IMR-90 (cell line): ENCODE results near the gene NUDCD2. TPM values are rescaled to one million over a fixed set of nuclear protein-coding genes. Genes with fewer than 3 reads are reported as not detected.

Experiments
- ATAC-seq: fragments of 200-7000 bp; cut with Tn5 transposase; 2 replicates; pipeline ENCODE4 v1.9.1; 2020; ENCODE audit warnings: low read depth, mild to moderate bottlenecking, moderate library complexity
- BruUV-seq: library from RNA; stranded (reverse); fragments of 400-500 nt; replicated peaks from 2 replicates; lab custom pipeline; 2021; lab: Mats Ljungman, UMichigan
- CTCF ChIA-PET: fragments of 300-600 bp; formaldehyde crosslinking; extraction: SDS; loops from one replicate; lab custom pipeline; 2021; ENCODE audit warnings: antibody characterized with exemption; lab: Yijun Ruan, JAX
- POLR2A ChIA-PET: fragments of 300-600 bp; sonication (Branson Sonifier 250); formaldehyde crosslinking; loops from one replicate; lab custom pipeline; 2022; ENCODE audit warnings: antibody characterized with exemption; ENCODE audit not compliant: unreplicated experiment; lab: Charles Lee
- DNase-seq: peaks from one replicate; pipeline ENCODE4 v3.0.0; 2013
- H2AFZ ChIP-seq: replicated peaks from 2 replicates; pipeline ENCODE3; 2013; ENCODE audit warnings: low read length, mild to moderate bottlenecking; ENCODE audit not compliant: poor library complexity
- H2AK5ac ChIP-seq: 2 replicates; pipeline ENCODE4 v1.6.1; 2013; ENCODE audit warnings: low read depth, low read length, inconsistent platforms
- H2AK9ac ChIP-seq: replicated peaks from 2 replicates; pipeline ENCODE3; 2013; ENCODE audit warnings: mild to moderate bottlenecking, low read depth, low read length, moderate library complexity; ENCODE audit not compliant: poor library complexity
- H2BK120ac ChIP-seq: 2 replicates; pipeline ENCODE4 v1.6.1; 2013; ENCODE audit warnings: low read depth, low read length, inconsistent platforms
- H2BK15ac ChIP-seq: 3 replicates; pipeline ENCODE4 v1.6.1; 2013; ENCODE audit warnings: low read depth, low read length, inconsistent platforms
- H2BK20ac ChIP-seq: 2 replicates; pipeline ENCODE4 v1.6.1; 2013; ENCODE audit warnings: low read depth, mild to moderate bottlenecking, inconsistent platforms, low read length, moderate library complexity
- H2BK5ac ChIP-seq: 2 replicates; pipeline ENCODE4 v1.6.1; 2013; ENCODE audit warnings: mild to moderate bottlenecking, low read depth, low read length, inconsistent platforms; ENCODE audit not compliant: poor library complexity, severe bottlenecking
- H3K14ac ChIP-seq: replicated peaks from 2 replicates; pipeline ENCODE4 v1.6.1; 2013; ENCODE audit warnings: low read depth, low read length, inconsistent platforms
- H3K18ac ChIP-seq: 2 replicates; pipeline ENCODE4 v1.6.1; 2013; ENCODE audit warnings: low read depth, low read length, control low read depth
- H3K23ac ChIP-seq: 2 replicates; pipeline ENCODE4 v1.6.1; 2013; ENCODE audit warnings: low read depth, low read length, inconsistent platforms
- H3K27ac ChIP-seq: 2 replicates; pipeline ENCODE4 v1.5.1; 2013; ENCODE audit warnings: mild to moderate bottlenecking, control low read depth, low read length; ENCODE audit not compliant: insufficient read depth
- H3K27me3 ChIP-seq: 2 replicates; pipeline ENCODE4 v1.6.1; 2013; ENCODE audit warnings: low read length; ENCODE audit not compliant: control insufficient read depth, insufficient read depth
- H3K36me3 ChIP-seq: 2 replicates; pipeline ENCODE4 v1.6.1; 2013; ENCODE audit warnings: low read length, mixed read lengths; ENCODE audit not compliant: control insufficient read depth, insufficient read depth
- H3K4ac ChIP-seq: 2 replicates; pipeline ENCODE4 v1.6.1; 2013; ENCODE audit warnings: low read depth, low read length, inconsistent platforms
- H3K4me1 ChIP-seq: 2 replicates; pipeline ENCODE4 v1.6.1; 2013; ENCODE audit warnings: low read length, mixed read lengths; ENCODE audit not compliant: control insufficient read depth, insufficient read depth
- H3K4me2 ChIP-seq: 2 replicates; pipeline ENCODE4 v1.6.1; 2013; ENCODE audit warnings: low read depth, mild to moderate bottlenecking, control low read depth, low read length, moderate library complexity
- H3K4me3 ChIP-seq: 2 replicates; pipeline ENCODE4 v1.5.1; 2013; ENCODE audit warnings: low read depth, mild to moderate bottlenecking, control low read depth, low read length, moderate library complexity; ENCODE audit not compliant: insufficient read depth
- H3K56ac ChIP-seq: 2 replicates; pipeline ENCODE4 v1.6.1; 2013; ENCODE audit warnings: low read length, inconsistent platforms; ENCODE audit not compliant: insufficient read depth; ENCODE audit errors: extremely low read depth
- H3K79me1 ChIP-seq, 2 experiments: 2 replicates each; pipeline ENCODE4 v1.6.1; 2013; ENCODE audit warnings: low read length in 2 of 2, inconsistent platforms in 1 of 2, low read depth in 1 of 2
- H3K9ac ChIP-seq: 2 replicates; pipeline ENCODE4 v1.6.1; 2013; ENCODE audit warnings: low read depth, low read length, control low read depth
- H3K9me1 ChIP-seq: 2 replicates; pipeline ENCODE4 v1.6.1; 2013; ENCODE audit warnings: low read length, inconsistent platforms; ENCODE audit not compliant: insufficient read depth
- H3K9me3 ChIP-seq: 2 replicates; pipeline ENCODE4 v1.6.1; 2013; ENCODE audit warnings: low read length; ENCODE audit not compliant: control insufficient read depth, insufficient read depth
- H4K20me1 ChIP-seq: 2 replicates; pipeline ENCODE4 v1.6.1; 2013; ENCODE audit warnings: low read length, inconsistent platforms; ENCODE audit not compliant: insufficient read depth
- H4K5ac ChIP-seq: 2 replicates; pipeline ENCODE4 v1.6.1; 2013; ENCODE audit warnings: mild to moderate bottlenecking, low read depth, low read length, control low read depth
- H4K8ac ChIP-seq, 2 experiments: 2 replicates each; pipeline ENCODE4 v1.6.1; 2013; ENCODE audit warnings: low read depth in 2 of 2, low read length in 2 of 2, control low read depth in 1 of 2, inconsistent platforms in 1 of 2
- H4K91ac ChIP-seq: 2 replicates; pipeline ENCODE4 v1.6.1; 2013; ENCODE audit warnings: low read depth, low read length, inconsistent platforms; ENCODE audit not compliant: insufficient read depth
- BHLHE40 ChIP-seq: fragments of 150-350 bp; IDR thresholded peaks from 2 replicates; pipeline ENCODE4 v1.6.1; 2016; ENCODE audit warnings: mild to moderate bottlenecking, low read depth, low read length
- CEBPB ChIP-seq: IDR thresholded peaks from 2 replicates; pipeline ENCODE4 v1.6.1; 2012; ENCODE audit warnings: low read depth, low read length, improper control_type of control experiment
- CHD1 ChIP-seq: IDR thresholded peaks from 2 replicates; pipeline ENCODE4 v1.6.1; 2012; ENCODE audit warnings: low read depth, low read length, improper control_type of control experiment
- CTCF ChIP-seq: conservative IDR thresholded peaks from 2 replicates; pipeline ENCODE4 v1.5.1; 2012; ENCODE audit warnings: mild to moderate bottlenecking, low read depth, low read length, improper control_type of control experiment
- ELK1 ChIP-seq: fragments of 150-350 bp; IDR thresholded peaks from 2 replicates; pipeline ENCODE4 v1.6.1; 2016; ENCODE audit warnings: low read depth, mild to moderate bottlenecking, low read length, moderate library complexity, borderline replicate concordance
- FOS ChIP-seq: fragments of 150-350 bp; IDR thresholded peaks from 2 replicates; pipeline ENCODE4 v1.6.1; 2016; ENCODE audit warnings: low read depth, low read length
- MAFK ChIP-seq: IDR thresholded peaks from 2 replicates; pipeline ENCODE4 v1.6.1; 2012; ENCODE audit warnings: low read depth, low read length, improper control_type of control experiment
- MAZ ChIP-seq: IDR thresholded peaks from 2 replicates; pipeline ENCODE4 v1.6.1; 2012; ENCODE audit warnings: low read depth, mild to moderate bottlenecking, low read length, improper control_type of control experiment, moderate library complexity, borderline replicate concordance
- MXI1 ChIP-seq: IDR thresholded peaks from 2 replicates; pipeline ENCODE4 v1.6.1; 2012; ENCODE audit warnings: low read depth, mild to moderate bottlenecking, low read length, moderate library complexity, borderline replicate concordance
- POLR2A ChIP-seq: IDR thresholded peaks from 2 replicates; pipeline ENCODE4 v1.6.1; 2012; ENCODE audit warnings: mild to moderate bottlenecking, low read depth, low read length
- RAD21 ChIP-seq: IDR thresholded peaks from 2 replicates; pipeline ENCODE4 v1.6.1; 2012; ENCODE audit warnings: low read length, improper control_type of control experiment
- RCOR1 ChIP-seq: IDR thresholded peaks from 2 replicates; pipeline ENCODE4 v1.6.1; 2012; ENCODE audit warnings: mild to moderate bottlenecking, low read length, improper control_type of control experiment; ENCODE audit not compliant: insufficient replicate concordance
- RFX5 ChIP-seq: IDR thresholded peaks from 2 replicates; pipeline ENCODE4 v1.8.0; 2012; ENCODE audit warnings: low read depth, mild to moderate bottlenecking, low read length, moderate library complexity
- SMC3 ChIP-seq: fragments of 150-350 bp; IDR thresholded peaks from 2 replicates; pipeline ENCODE4 v1.6.1; 2016; ENCODE audit warnings: low read depth, mild to moderate bottlenecking, antibody characterized with exemption, low read length, moderate library complexity
- USF2 ChIP-seq: fragments of 150-350 bp; IDR thresholded peaks from 2 replicates; pipeline ENCODE4 v1.6.1; 2017; ENCODE audit warnings: mild to moderate bottlenecking, antibody characterized with exemption, low read length, low read depth
- WGBS, 2 experiments: methylation state at CpG; one replicate each; pipeline versions ENCODE4 v1.1.5 to v1.1.7; 2013; ENCODE audit warnings: missing lambda C conversion rate in 2 of 2; ENCODE audit not compliant: insufficient read length in 1 of 2; ENCODE audit errors: extremely low coverage in 2 of 2; 5-methylcytosine and 5-hydroxymethylcytosine counted together
- dilution Hi-C: fragments of 300-500 bp; cut with HindIII; formaldehyde crosslinking; loops from one replicate; pipeline ENCODE4 v1.14.3; 2018; ENCODE audit warnings: low sequenced_read_pairs; ENCODE audit not compliant: unreplicated experiment
- in situ Hi-C: fragments of 300-500 bp; cut with MboI; formaldehyde crosslinking; loops from 3 replicates; pipeline ENCODE4 v1.14.3; 2019; ENCODE audit warnings: low sequenced_read_pairs, inconsistent platforms, mixed read lengths
- intact Hi-C: fragments of 100-400 bp; cut with micrococcal nuclease; formaldehyde crosslinking; loops from 2 replicates; pipeline ENCODE4 v1.10.0; 2022
- polyA plus RNA-seq, 3 experiments: library from polyadenylated mRNA; depleted of rRNA; stranded (reverse); fragments of >200 nt; gene quantifications; 2 replicates each; pipeline ENCODE4 v1.2.3, GENCODE V29; 2012; ENCODE audit warnings: low replicate concordance in 1 of 3
- total RNA-seq: library from RNA; depleted of rRNA; stranded (reverse); fragments of >200 nt; gene quantifications from 2 replicates; pipeline ENCODE4 v1.2.3, GENCODE V29; 2012

The NUDCD2 gene
- total and polyA plus RNA-seq, 2 of the 4 experiments (the other 2 are of a cell fraction), result 3.0 to 3.5 TPM

GRCh38 chr5:163404364-163405173 is 55.3 kb downstream of the NUDCD2 start:
- no peak for ATAC-seq
- no peak overlapping the region for H3K4me3 ChIP-seq
- intact Hi-C loops (no loop called here), in situ Hi-C loops (no loop called here), dilution Hi-C loops (no loop called here)
- H3K27me3 ChIP-seq, result no peaks in the 10 kb centered on the region
- H3K79me1 ChIP-seq, result no peaks in the 10 kb centered on the region
- CTCF ChIA-PET, result no interaction called here
- no peak for DNase-seq
- no peak overlapping the region for H2AFZ ChIP-seq
- no peak overlapping the region for H3K14ac ChIP-seq
- 90% methylated on average over 2 of the region's 10 CpGs; no CpG with 5 or more reads in 1 of the 2 experiments for WGBS, 2 experiments
- H3K4me2 ChIP-seq, result no peak overlapping the region
- H3K4me1 ChIP-seq, result no peaks in the 10 kb centered on the region
- no peak overlapping the region for H3K27ac ChIP-seq
- H3K9me3 ChIP-seq, result no peaks in the 10 kb centered on the region
- POLR2A ChIA-PET, result interaction anchor here (0.6 kb wide), 1 partner anchor 207 kb away, joined by 15 read pairs; no protein-coding TSS in a partner anchor
- no peak overlapping the region for H3K9ac ChIP-seq
- no peak overlapping the region for H4K91ac ChIP-seq
- H3K36me3 ChIP-seq, result no peaks in the 10 kb centered on the region
- H2BK20ac ChIP-seq, result no peak overlapping the region
- no peak overlapping the region for H3K23ac ChIP-seq
- H2BK5ac ChIP-seq, result no peak overlapping the region
- no peak overlapping the region for H2AK5ac ChIP-seq
- no peak overlapping the region for H4K8ac ChIP-seq
- no peaks in the 10 kb centered on the region for H3K9me1 ChIP-seq
- no peaks in the 10 kb centered on the region for H4K20me1 ChIP-seq
- H2BK120ac ChIP-seq, result no peak overlapping the region
- H4K5ac ChIP-seq, result no peak overlapping the region
- no peak overlapping the region for H2AK9ac ChIP-seq
- no peak overlapping the region for H3K18ac ChIP-seq
- H2BK15ac ChIP-seq, result no peak overlapping the region
- BruUV-seq, result no TSS peak
- H3K56ac ChIP-seq, result no peak overlapping the region
- no peak overlapping the region for H3K4ac ChIP-seq
- TF ChIP-seq MAZ (no peak), BHLHE40 (no peak), POLR2A (no peak), FOS (no peak), USF2 (no peak), RAD21 (no peak), CHD1 (no peak), MAFK (no peak), SMC3 (no peak), RFX5 (no peak), MXI1 (no peak), ELK1 (no peak), CEBPB (no peak), CTCF (no peak), RCOR1 (no peak)
